Coronary artery (tissue), 2 donors: ENCODE measurements around the gene ADGRD1.

Source experiments
- DNase-seq: peaks from one replicate; pipeline ENCODE4 v3.0.0-alpha.2; 2017; ENCODE audit warnings: low spot score
- H3K27ac ChIP-seq, 2 donors: fragments of 200-600 bp; sonication (generic); one replicate each; pipeline ENCODE4 v1.5.1; 2016 to 2019
- H3K4me3 ChIP-seq: fragments of 200-600 bp; sonication (generic); 2 replicates; pipeline ENCODE4 v1.5.1; 2016; ENCODE audit warnings: mild to moderate bottlenecking, moderate library complexity
- CTCF ChIP-seq: fragments of 200-600 bp; sonication (generic); IDR thresholded peaks from one replicate; pipeline ENCODE4 v1.5.1; 2019; ENCODE audit warnings: antibody characterized with exemption

The ADGRD1 gene

GRCh38 chr12:131056626-131057025 lies 102.9 kb downstream of the ADGRD1 start:
- no peak for DNase-seq

GRCh38 chr12:131057211-131057721 lies 103.6 kb downstream of the ADGRD1 start:
- Histone ChIP-seq H3K27ac (peak overlapping the region in 1 of 2 donors; percentile 11), H3K4me3 (no peak overlapping the region)
- no peak for TF ChIP-seq CTCF
- DNase-seq: peak; percentile 61

More at GRCh38 chr12:131056626-131057025, 102.9 kb downstream of the ADGRD1 start:
- Histone ChIP-seq H3K27ac (no peak overlapping the region), H3K4me3 (no peak overlapping the region)
- TF ChIP-seq CTCF: no peak

- peak; percentile 40 for DNase-seq
- no peak for TF ChIP-seq CTCF
- Histone ChIP-seq H3K4me3 (no peak overlapping the region), H3K27ac (no peak overlapping the region)
Observed at GRCh38 chr12:131057722-131058515, 104.2 kb downstream of the ADGRD1 start.

GRCh38 chr12:131058700-131059099 lies 105.0 kb downstream of the ADGRD1 start:
- Histone ChIP-seq H3K4me3 (no peak overlapping the region), H3K27ac (no peak overlapping the region)
- DNase-seq: no peak
- no peak for TF ChIP-seq CTCF

GRCh38 chr12:131060011-131060703 lies 106.5 kb downstream of the ADGRD1 start:
- no peak for TF ChIP-seq CTCF
- peak; percentile 69 for DNase-seq
- Histone ChIP-seq H3K4me3 (no peak overlapping the region), H3K27ac (no peak overlapping the region)

GRCh38 chr12:131061041-131061806 lies 107.5 kb downstream of the ADGRD1 start:
- TF ChIP-seq CTCF: no peak
- H3K4me3 ChIP-seq: no peak overlapping the region
- peak; percentile 62 for DNase-seq
- H3K27ac ChIP-seq: no peak overlapping the region
